GM19438 (cell line): ENCODE results near the gene TNNT1.

Experiments
- ATAC-seq: cut with Tn5 transposase; IDR thresholded peaks from one replicate; pipeline ENCODE4 v1.9.1; 2021; ENCODE audit warnings: low read depth; ENCODE audit not compliant: unreplicated experiment

TNNT1 gene

DNA sequence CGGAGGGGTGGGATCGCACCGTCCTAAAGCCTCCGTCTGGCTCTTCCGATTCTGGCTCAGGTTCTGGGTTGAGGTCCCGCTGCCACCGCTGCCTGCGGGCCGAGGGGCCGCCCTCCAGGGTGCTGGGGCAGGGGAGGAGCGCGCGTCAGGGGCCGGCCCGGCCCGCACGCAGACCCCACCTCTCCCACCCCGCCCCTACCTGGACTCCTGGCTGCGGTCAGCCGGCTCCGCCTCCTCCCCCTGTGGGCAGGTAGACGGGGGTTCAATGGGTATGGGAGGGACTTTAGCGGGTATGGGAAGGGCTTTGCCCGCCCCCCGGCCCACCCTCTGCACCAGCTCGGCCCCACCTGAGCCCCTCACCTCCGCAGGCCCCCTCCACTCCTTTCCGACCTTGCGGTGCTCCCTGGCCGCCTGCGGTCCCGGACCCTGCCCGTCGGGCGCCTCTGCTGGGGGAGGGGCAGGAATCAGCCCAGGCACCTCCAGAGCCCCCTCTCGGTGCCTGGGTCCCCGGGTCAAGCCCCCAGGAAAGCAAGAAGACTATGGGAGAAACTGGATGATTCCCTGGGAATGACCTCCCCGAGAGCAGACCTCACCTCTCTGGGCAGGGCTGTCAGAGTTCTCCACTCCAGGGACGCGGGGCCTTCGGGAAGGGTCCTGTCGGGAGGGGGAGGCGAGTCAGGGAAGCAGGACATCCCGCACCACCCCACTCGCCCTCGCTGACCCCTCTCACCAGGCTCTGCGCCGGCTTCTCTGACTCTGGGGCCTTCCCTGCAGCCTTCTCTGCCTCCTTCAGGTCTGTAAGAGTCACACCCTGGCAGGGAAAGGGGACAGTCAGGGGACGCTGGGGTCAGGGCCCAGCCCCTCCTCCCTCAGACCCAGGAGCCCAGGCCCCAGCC, 56.3 kb downstream of the TNNT1 start:
- ATAC-seq, result no peak

DNA sequence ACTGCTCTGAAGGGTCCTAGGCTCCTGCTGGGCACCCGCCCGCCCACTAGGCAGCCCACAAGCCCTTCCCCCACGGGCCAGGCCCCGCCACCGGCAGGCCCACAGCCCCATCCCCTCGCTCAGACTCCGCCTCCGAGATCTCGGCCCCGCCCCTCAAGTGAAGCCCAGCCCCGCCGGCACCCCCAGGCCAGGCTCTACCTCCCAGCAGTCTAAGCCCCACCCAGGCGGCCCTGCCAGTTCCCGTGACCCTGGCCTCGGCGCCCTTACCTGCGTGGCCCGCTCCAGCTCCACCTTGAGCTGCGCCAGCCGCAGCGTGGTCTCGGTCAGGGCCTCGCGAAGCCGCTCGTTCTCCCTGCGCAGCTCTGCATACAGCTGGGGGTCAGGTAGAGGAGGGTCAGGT, 57.1 kb downstream of the TNNT1 start:
- no peak for ATAC-seq

DNA sequence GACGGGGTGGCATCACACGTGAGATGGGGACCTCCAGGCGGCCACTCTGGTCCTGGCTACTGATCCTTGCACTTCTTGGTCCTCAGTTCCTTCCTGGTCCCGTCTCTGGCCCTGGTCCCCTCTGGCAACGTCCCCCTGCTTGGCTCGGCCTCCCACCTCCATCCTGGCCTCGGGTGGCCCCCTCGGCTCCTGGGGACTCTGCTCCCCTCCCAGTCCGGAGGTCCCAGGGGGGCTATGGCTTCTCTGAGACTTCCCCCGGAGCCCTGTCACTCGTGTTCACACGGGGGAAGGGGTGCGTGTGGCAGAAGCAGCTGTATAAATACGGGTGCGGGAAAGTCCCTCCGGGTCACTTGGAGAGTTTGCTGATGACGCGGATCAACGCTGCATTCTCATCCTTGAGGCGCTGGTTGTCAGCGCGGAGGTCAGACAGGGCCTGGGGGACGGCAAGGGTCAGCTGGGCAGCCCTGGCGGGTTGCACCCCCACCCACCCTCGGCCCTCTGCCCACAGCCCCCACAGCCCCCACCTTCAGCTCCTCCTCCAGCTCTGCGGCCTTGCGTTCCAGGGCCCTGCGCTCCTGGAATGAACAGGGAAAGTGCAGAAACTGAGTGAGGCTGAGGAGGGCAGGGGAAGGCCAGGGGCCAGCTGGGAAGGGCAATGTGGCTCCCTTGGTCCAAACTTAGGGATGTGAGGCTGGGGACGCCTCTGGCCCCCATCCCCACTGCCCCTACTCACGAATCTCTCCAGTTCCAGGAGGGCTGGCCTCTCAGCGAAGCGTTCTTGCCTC, 57.7 kb downstream of the TNNT1 start:
- ATAC-seq, result no peak

DNA sequence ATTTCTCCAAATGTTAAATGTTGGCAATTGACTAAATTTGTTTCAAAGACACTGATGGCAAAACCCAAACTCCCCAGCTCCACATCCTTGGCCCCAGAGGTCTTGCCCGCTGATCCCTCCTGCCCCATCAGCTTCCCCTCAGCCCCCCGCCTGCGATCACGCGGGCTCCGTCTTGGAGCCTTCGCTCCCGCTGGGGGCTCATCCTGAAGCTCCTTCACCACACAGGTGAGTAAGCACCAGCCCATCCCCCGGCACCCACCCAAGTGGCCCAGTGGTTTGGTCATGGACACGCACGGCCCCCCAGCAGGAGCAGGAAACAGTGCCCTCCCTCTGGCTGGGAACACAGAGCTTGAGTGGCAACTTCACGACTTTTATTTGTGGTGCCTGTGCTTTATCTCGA, 58.4 kb downstream of the TNNT1 start:
- ATAC-seq, result no peak

DNA sequence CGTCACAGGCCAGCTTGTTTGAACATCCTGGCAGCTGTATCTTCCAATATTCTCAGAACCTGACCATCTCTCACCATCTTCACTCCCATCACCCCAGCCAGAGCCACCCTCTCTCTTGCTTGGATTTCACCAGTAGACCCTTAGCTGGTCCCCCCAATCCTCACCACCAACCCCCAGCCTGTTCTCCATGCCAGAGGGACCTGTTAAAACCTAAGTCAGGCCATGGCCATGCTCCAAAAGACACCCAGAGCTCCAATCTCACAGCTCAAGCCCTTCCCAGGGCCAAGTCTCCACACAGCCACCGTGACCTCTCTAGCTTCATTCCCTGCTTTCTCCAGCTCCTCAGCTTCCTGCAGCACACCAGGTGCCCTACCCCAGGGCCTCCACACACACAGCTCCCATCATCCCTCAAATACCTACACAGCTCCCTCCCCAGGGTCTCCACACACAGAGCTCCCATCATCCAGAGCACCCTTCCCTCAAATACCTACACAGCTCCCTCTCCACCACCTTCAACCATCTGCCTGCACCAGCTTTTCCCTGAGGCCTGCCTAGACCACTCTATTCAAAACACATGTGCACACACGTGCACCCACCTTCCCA, 59.6 kb downstream of the TNNT1 start:
- no peak for ATAC-seq

DNA sequence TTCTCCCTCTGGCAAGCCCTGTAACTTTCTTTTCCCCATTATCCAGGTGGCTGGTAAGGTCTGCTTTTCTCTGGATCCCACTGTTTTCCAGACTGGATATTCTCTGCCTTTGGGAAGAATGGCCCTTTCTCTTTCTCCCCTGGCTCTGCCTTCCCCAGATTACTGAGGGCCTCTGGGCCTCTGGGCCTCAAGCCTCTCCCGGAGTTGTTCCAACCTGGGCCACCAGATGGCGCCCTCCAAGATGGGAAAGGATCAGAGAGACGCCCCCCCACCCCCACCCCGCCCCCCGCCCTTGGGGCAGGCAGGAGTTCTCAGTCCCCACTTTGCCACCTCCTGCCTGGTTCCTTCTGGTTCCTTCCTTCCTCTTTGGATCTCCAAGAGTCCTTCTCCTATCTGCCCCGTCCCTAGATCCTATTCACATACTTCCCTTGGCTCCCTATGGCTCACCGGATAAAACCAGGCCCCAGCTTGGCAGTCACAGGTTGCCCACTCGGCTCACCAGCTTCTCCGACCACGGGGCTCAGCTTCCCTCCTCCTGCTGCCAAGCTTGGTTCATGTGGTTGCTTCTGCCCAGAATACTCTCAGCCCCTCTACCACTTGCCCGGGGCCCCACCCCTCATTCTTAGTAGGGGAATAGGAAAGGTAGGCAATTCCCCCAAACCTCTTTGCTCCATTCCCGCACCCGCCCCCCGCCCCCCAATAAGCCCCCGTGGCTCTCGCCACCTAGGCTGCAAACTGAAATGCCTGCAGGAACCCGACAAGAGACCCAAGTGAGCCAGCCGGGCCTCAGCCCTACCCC, 60.3 kb downstream of the TNNT1 start:
- no peak for ATAC-seq

DNA sequence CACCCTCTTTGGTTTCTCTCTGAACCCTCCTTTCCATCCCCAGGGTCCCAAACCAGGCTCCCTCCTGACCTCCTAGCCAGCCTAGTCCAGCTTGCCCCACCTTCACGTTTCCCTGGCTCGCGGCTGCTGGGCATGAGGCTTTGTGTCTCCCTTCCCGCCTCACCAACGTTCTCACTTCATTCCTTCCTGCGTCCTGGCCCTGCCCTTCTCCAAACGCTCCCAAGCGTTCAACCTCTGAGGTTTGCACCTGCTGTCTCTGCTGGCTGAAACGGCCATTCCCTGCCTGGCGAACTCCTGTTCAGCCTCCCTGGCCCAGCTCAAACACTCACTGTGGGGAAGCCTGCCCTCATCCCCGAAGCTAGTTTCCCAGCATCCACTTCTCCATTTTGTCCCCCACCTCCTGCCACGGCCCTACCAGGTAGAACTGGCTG, 61.0 kb downstream of the TNNT1 start:
- ATAC-seq, result no peak

DNA sequence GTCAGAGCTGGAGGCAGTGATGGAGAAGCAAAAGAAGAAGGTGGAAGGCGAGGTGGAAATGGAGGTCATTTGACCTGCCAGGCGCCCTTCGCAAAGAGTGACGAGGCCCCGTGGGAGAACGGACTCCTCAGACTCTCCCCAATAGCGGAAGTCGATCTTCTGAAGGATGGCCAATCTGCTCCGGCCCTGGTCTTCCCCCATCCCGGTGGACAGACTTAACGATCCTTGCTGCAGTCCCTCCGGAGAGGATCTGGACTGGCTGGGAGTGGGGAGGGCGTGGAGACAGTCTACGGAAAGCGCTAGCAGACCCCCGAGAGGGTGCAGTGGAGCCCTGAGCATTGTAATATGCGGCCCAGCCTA, 61.5 kb downstream of the TNNT1 start:
- ATAC-seq, result no peak

DNA sequence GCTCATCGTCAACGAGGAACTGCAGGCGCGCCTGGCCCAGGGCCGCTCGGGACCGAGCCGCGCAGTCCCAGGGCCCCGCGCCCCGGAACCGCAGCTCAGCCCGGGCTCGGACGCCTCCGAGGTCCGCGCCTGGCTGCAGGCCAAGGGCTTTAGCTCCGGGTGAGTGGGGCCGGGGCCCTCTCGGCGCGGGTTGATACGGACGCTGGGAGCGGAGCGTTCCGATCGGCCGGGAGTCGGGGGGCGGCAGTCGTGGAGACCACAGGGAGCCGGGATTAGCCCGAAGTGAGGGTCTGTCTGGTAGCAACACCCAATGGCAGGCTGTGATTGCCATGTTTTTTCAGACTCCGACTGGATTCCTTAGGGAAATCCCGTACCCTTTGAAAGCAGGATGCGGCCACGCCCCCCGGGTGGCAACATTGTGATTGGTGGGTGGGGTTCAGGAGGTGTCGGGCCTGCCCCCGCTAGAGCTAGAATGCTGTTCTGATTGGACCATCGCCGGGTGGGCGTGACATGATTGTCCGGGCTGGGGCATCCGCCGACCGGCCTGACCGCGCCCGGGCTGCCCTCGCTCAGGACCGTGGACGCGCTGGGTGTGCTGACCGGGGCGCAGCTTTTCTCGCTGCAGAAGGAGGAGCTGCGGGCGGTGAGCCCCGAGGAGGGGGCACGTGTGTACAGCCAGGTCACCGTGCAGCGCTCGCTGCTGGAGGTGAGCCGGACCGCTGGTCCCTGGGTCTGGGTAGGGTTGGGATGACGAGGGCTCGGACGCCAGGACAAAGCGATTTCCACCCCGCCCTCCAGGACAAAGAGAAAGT, 62.1 kb downstream of the TNNT1 start:
- no peak for ATAC-seq

DNA sequence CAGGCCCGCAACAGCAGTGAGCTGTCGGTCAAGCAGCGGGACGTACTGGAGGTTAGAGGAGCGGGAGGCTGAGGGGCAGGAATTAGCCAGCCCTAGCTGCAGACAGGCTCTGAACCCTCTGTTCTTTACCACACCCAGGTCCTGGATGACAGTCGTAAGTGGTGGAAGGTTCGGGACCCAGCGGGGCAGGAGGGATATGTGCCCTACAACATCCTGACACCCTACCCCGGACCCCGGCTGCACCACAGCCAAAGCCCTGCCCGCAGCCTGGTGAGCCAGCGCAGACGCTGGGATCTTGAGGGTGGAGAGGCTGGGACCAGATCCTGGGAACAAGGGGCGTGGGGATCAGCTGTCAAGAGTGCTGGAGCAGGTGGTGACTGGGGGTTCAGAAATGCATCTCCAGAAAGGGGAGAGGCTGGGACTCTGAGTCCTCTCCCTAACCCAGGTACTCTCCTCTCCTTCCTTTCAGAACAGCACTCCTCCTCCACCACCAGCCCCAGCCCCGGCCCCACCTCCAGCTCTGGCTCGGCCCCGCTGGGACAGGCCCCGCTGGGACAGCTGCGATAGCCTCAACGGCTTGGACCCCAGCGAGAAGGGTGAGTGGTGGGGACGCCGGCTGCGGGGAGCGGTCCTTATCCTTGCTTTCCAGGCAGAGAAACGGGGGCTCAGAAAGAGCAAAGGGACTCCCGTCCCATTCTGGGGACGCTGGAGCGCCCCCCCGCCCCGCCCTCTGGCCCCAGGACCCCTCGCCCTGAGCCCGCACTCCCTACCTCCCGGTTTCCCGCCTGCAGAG, 62.9 kb downstream of the TNNT1 start:
- no peak for ATAC-seq

DNA sequence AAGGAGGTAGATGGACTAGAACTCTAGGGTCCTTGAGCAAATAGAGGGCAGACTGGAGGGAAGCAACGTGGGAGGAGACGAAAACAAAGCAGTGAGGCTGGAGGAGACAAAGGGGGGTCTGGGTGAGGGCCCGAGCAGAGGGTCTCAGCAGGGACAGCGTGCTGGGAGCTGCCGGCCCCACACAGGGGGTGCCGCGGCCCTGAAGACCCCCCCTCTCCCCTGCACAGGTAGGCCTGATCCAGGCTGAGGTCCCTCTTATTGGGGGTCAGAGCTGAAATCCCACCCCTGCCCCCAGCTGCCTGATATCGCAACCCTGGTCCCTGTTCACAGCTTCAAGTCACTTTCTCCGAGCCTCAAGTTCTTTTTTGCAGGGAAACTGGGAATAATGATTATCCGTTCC, 64.6 kb downstream of the TNNT1 start:
- no peak for ATAC-seq

DNA sequence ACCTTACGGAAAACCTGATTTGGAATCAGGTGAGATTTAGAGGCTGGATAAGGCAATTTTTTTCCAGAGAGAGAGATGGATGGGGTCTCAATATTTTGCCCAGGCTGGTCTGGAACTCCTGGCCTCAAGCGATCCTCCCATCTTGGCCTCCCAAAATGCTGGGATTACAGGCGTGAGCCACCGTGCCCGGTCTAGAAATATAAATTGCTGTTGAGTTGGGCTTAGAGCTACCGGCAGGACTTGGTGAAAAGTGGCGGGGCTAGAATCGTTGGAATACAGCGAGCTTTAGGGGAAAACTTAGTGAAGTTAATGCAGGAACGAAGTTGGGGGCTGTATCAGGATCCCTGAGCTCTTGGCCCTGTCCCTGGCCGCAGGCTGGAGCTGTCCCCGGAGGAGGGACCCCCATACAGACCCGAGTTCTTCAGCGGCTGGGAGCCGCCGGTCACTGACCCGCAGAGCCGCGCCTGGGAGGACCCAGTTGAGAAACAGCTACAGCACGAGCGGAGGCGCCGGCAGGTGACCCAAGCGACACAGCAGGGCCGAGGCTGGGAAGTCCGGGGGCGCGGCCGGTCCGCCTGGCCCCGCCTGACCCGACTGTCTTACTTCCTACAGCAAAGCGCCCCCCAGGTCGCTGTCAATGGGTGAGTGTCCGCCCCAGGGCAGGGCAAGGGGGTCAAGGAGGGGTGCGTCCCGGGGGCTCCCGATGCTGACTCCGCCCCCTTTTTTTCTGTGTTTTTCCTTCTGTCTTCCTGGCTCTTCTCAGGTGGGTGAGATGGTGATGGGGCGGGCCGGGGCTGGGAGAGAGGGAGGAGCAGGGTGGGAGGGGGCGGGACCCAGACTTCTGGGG, 65.8 kb downstream of the TNNT1 start:
- no peak for ATAC-seq
